ENCODE data around the gene SFMBT2. TPM values are rescaled to one million over a fixed set of nuclear protein-coding genes. Genes with fewer than 3 reads are reported as not detected.

Gene SFMBT2
- total and polyA plus RNA-seq, 10 of the 15 experiments (the other 5 are each of a cell fraction or from before 2014, with no cell fraction given), result 2.8 to 29.6 (median 15.1) TPM

GRCh38 chr10:7211857-7212577, 198.8 kb downstream of the SFMBT2 start:
- H3K4me1 ChIP-seq (ENCODE audit: control insufficient read depth, insufficient read depth, low read length), result no peaks in the 10 kb centered on the region
- DNase-seq (ENCODE audit: low read depth, low spot score), result no peak
- no peaks in the 10 kb centered on the region for H3K27me3 ChIP-seq (replicated peaks in 1 of 2; ENCODE audit: control insufficient read depth in 2 of 2, insufficient read depth in 2 of 2, low read length in 1 of 2)
- no peak for ATAC-seq
- intact Hi-C loops (cut with micrococcal nuclease; ENCODE audit: unreplicated experiment) (no loop called here), in situ Hi-C loops (cut with MboI) (no loop called here)
- no peak overlapping the region for H3K9ac ChIP-seq (ENCODE audit: control insufficient read depth, insufficient read depth, low read length)
- TF ChIP-seq ZNF274 (IDR thresholded peaks at IDR 0.05; ENCODE audit: insufficient read depth, insufficient read length), result no peak
- no peak for TF ChIP-seq ZBED1 (IDR thresholded peaks at IDR 0.05; ENCODE audit: borderline replicate concordance)
- TF ChIP-seq, protein P1, sequence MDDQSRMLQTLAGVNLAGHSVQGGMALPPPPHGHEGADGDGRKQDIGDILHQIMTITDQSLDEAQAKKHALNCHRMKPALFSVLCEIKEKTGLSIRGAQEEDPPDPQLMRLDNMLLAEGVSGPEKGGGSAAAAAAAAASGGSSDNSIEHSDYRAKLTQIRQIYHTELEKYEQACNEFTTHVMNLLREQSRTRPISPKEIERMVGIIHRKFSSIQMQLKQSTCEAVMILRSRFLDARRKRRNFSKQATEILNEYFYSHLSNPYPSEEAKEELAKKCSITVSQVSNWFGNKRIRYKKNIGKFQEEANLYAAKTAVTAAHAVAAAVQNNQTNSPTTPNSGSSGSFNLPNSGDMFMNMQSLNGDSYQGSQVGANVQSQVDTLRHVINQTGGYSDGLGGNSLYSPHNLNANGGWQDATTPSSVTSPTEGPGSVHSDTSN (IDR thresholded peaks at IDR 0.05; ENCODE audit: insufficient replicate concordance, low read depth, low read length), result no peak
- TF ChIP-seq CBFB (IDR thresholded peaks at IDR 0.05; ENCODE audit: low read depth), result no peak
- no peak for TF ChIP-seq PAX8 (IDR thresholded peaks at IDR 0.05)
- no peak for TF ChIP-seq ZNF622 (IDR thresholded peaks at IDR 0.05)
- no peak for TF ChIP-seq NFXL1 (IDR thresholded peaks at IDR 0.05; ENCODE audit: borderline replicate concordance)
- H3K79me2 ChIP-seq (ENCODE audit: control insufficient read depth, insufficient read depth, low read length), result no peaks in the 10 kb centered on the region
- no TSS peak for BruUV-seq (replicated peaks)
- H3K9me3 ChIP-seq (replicated peaks; ENCODE audit: control insufficient read depth, insufficient read depth, low read length), result no peaks in the 10 kb centered on the region
- no peaks in the 10 kb centered on the region for H4K20me1 ChIP-seq (ENCODE audit: control insufficient read depth, insufficient read depth)
- no peak overlapping the region for H3K27ac ChIP-seq (ENCODE audit: control insufficient read depth, insufficient read depth)
- H3K4me2 ChIP-seq (ENCODE audit: control insufficient read depth, insufficient read depth), result no peak overlapping the region
- no peak for FAIRE-seq
- H3K4me3 ChIP-seq, result no peak overlapping the region
- ChIA-PET SMC1A (ENCODE audit: uncharacterized antibody, unreplicated experiment) (interaction anchor here (0.9 kb wide), 1 partner anchor 13 kb away, joined by 4 read pairs; no protein-coding TSS in a partner anchor), CTCF (interaction anchor here (0.7 to 1.6 kb wide), 2 partner anchors 12 to 24 kb away, joined by 4 to 5 read pairs; no protein-coding TSS in a partner anchor), POLR2A (no interaction called here), RAD21 (ENCODE audit: unreplicated experiment) (no interaction called here)
- peaks cover 8 to 18% of the 10 kb centered on the region in 2 experiments for H3K36me3 ChIP-seq (ENCODE audit: control insufficient read depth in 2 of 2, insufficient read depth in 2 of 2, low read length in 1 of 2)
- WGBS (ENCODE audit: insufficient coverage, insufficient replicate concordance, low lambda C conversion rate, missing lambda C conversion rate), result 86% methylated on average over 9 of the region's 9 CpGs
- no peak overlapping the region for H2AFZ ChIP-seq (ENCODE audit: control insufficient read depth, low read depth, low read length)
